Tibial artery (tissue), 4 donors: Measurements from ENCODE around the gene SATL1.

Experiments
- DNase-seq, 2 donors: peaks; one replicate each; pipeline ENCODE4 v3.0.0-alpha.2; 2019
- H3K27ac ChIP-seq, 2 donors: fragments of 200-600 bp; sonication (generic) in 1 of 2; 1 replicate in 1 of 2; 2 replicates in 1 of 2; pipeline ENCODE4 v1.5.1; 2018 to 2019; ENCODE audit warnings: mild to moderate bottlenecking in 1 of 2
- H3K27me3 ChIP-seq, 2 donors: fragments of 200-600 bp; sonication (generic) in 1 of 2; one replicate each; pipeline versions ENCODE4 v1.5.1 to v1.6.0; 2016 to 2019
- H3K36me3 ChIP-seq, 3 donors: fragments of 200-600 bp; sonication (generic) in 2 of 3; one replicate each; pipeline ENCODE4 v1.5.1; 2016 to 2019; ENCODE audit warnings: mild to moderate bottlenecking in 2 of 3
- H3K4me1 ChIP-seq, 4 donors: fragments of 200-600 bp; sonication (generic) in 2 of 4; 1 replicate in 3 of 4; 2 replicates in 1 of 4; pipeline ENCODE4 v1.5.1; 2016 to 2019
- H3K4me3 ChIP-seq, 2 donors: fragments of 200-600 bp; sonication (generic) in 1 of 2; 1 replicate in 1 of 2; 2 replicates in 1 of 2; pipeline ENCODE4 v1.5.1; 2018 to 2019; ENCODE audit warnings: mild to moderate bottlenecking in 2 of 2
- H3K9me3 ChIP-seq, 3 donors: fragments of 200-600 bp; sonication (generic) in 1 of 3; one replicate each; pipeline ENCODE4 v1.5.1; 2016 to 2019
- CTCF ChIP-seq, 2 experiments: fragments of 200-600 bp in 1 of 2; fragments of 450-650 bp in 1 of 2; IDR thresholded peaks; one replicate each; pipeline ENCODE4 v1.5.1; 2017 to 2019; ENCODE audit warnings: antibody characterized with exemption in 2 of 2, mild to moderate bottlenecking in 1 of 2, moderate library complexity in 1 of 2
- intact Hi-C: fragments of 100-400 bp; cut with DNase I; formaldehyde crosslinking; loops from one replicate; pipeline ENCODE4 v1.15.0; 2023; ENCODE audit warnings: low total_unique reads

Gene SATL1

DNA sequence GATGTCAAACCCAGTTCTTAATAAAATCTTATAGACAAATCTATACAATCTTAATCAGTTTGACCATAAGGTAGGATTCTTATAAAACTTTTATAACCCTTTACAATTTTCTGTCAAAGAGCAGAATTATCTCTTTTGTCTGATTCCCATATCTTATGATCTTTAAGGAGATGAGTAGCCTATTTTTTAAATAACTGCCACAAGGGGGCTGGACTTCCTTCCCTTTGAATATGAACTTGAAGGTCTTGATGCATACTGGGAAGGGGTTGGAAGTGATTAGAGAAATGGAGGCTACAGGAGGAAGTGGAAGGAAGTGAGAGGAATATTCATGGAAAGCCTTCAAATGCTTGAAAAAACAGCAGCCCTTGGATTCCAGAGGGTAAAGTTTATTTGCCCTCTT is 128.8 kb downstream of the SATL1 start:
- DNase-seq = no peak
- H3K27ac ChIP-seq = no peak overlapping the region
- H3K9me3 ChIP-seq = no peaks in the 10 kb centered on the region
- no peak for TF ChIP-seq CTCF (IDR thresholded peaks at IDR 0.05)
- H3K27me3 ChIP-seq = no peaks in the 10 kb centered on the region
- no peaks in the 10 kb centered on the region for H3K4me1 ChIP-seq
- no peak overlapping the region for H3K4me3 ChIP-seq
- intact Hi-C loops = no loop called here
- no peaks in the 10 kb centered on the region for H3K36me3 ChIP-seq

DNA sequence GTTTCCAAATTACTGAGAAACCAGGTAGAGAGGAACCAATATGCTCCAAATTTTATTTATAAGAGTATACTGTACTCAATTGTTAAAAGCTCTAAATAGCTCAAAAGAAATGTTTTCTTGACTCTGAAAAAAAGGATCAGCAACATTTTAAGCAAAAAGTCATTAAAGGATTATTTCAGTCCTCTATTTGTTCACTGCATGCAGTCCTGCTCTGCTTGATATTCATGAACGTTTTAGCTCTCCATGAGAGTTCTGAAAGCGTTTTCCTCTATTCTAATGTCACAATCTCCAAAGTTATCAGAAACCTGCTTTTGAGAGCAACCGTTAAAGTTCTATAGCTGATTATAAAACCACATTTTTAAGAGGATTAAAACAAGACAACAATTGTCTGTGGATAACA is 129.4 kb downstream of the SATL1 start:
- no peak for TF ChIP-seq CTCF (IDR thresholded peaks at IDR 0.05)
- no peak overlapping the region for H3K4me3 ChIP-seq
- H3K27me3 ChIP-seq = no peaks in the 10 kb centered on the region
- H3K9me3 ChIP-seq = no peaks in the 10 kb centered on the region
- intact Hi-C loops = no loop called here
- no peak overlapping the region for H3K27ac ChIP-seq
- no peaks in the 10 kb centered on the region for H3K36me3 ChIP-seq
- DNase-seq = no peak
- no peaks in the 10 kb centered on the region for H3K4me1 ChIP-seq

- H3K4me3 ChIP-seq = no peak overlapping the region
- no peaks in the 10 kb centered on the region for H3K36me3 ChIP-seq
- H3K9me3 ChIP-seq = no peaks in the 10 kb centered on the region
- H3K4me1 ChIP-seq = no peaks in the 10 kb centered on the region
- H3K27ac ChIP-seq = no peak overlapping the region
- no peaks in the 10 kb centered on the region for H3K27me3 ChIP-seq
- no peak for DNase-seq
- TF ChIP-seq CTCF (IDR thresholded peaks at IDR 0.05) = no peak
- intact Hi-C loops = no loop called here
Observed at GRCh38 chrX:85113746-85114145, 129.8 kb downstream of the SATL1 start.

GRCh38 chrX:85112293-85112692 is 131.3 kb downstream of the SATL1 start:
- H3K9me3 ChIP-seq = no peaks in the 10 kb centered on the region
- TF ChIP-seq CTCF (IDR thresholded peaks at IDR 0.05) = no peak
- DNase-seq = no peak
- intact Hi-C loops = no loop called here
- H3K4me3 ChIP-seq = no peak overlapping the region
- no peak overlapping the region for H3K27ac ChIP-seq
- H3K4me1 ChIP-seq = no peaks in the 10 kb centered on the region
- no peaks in the 10 kb centered on the region for H3K27me3 ChIP-seq
- no peaks in the 10 kb centered on the region for H3K36me3 ChIP-seq

- H3K4me3 ChIP-seq = no peak overlapping the region
- peak; percentile 21 to 44 for TF ChIP-seq CTCF (IDR thresholded peaks at IDR 0.05)
- intact Hi-C loops = no loop called here
- H3K9me3 ChIP-seq = no peaks in the 10 kb centered on the region
- H3K4me1 ChIP-seq = no peaks in the 10 kb centered on the region
- H3K27ac ChIP-seq = no peak overlapping the region
- no peak for DNase-seq
- no peaks in the 10 kb centered on the region for H3K36me3 ChIP-seq
- no peaks in the 10 kb centered on the region for H3K27me3 ChIP-seq
Observed at GRCh38 chrX:85111347-85111746, 132.2 kb downstream of the SATL1 start.

DNA sequence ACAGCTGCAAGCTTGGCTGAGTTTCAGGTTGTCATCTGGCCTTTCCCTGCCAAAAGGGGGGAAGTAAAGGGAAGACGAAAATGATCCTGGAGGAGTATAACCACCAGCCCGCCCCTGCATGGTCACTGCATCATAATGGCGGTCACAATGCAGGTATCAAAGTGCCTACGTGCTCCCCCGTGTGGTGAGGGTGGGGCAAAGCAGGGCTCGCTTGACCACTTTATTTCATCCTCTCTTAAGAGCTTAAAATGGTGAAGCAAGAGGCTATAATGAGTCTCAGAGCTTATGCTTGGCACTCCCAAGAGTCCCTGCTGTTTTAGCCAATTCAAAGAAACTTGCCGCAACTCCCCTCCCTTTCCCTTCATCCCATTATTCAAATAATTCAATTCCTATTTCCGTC is 134.3 kb downstream of the SATL1 start:
- Histone ChIP-seq H3K27ac (no peak overlapping the region), H3K4me1 (no peaks in the 10 kb centered on the region), H3K27me3 (no peaks in the 10 kb centered on the region), H3K4me3 (no peak overlapping the region), H3K36me3 (no peaks in the 10 kb centered on the region), H3K9me3 (no peaks in the 10 kb centered on the region)
- intact Hi-C loops = loop anchor here (10.0 kb wide), 1 partner anchor 436 kb away; no protein-coding TSS in a partner anchor
- TF ChIP-seq CTCF (IDR thresholded peaks at IDR 0.05) = no peak
- DNase-seq = no peak
